Epidermal melanocyte (primary cell): Measurements from ENCODE around the gene PRMT7.

Experiments used
- DNase-seq: peaks from one replicate; pipeline ENCODE4 v3.0.0; 2011; ENCODE audit warnings: low spot score; ENCODE audit not compliant: insufficient read length

PRMT7 gene

DNA sequence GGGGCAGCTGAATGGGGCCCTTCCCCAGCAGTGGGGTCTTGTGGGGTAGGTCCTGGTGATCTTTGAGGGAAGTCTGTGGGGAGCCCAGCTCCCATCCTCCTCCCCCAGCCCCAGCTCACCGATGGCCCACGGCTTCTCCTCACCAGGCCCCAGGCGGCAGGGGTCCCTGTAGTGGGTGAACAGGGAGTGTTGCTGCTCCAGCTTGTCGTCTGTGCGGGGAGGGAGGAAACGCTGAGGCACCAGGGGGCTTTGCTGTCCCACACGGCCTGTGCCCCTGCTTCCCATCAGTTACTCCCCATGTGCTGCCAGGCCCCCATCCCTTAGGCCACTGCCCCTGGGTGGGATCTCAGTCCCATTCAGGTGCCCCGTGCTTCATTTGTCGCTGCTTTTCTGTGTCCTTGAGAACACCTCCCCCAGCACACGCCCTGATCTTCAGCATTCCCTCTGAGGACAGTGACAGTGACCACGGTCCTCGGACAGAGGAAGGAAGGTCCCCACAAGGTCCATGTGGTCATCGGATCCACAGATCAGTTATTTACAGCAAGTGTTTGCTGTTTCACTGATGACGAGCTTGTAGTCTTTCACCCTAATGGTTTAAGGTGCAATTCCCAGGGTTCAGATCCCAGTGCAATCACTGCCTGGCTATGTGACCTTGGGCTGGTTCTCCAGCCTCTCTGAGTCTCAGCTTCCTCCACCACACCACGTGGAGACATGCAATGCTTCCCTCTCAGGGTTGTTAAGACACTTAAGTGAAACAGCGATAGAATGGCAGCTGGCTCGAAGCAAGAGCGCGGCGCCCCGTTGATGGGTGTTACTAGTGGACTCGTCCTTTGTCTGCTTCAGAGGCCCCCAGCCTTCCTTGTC, 53.1 kb downstream of the PRMT7 start:
- no peak for DNase-seq

DNA sequence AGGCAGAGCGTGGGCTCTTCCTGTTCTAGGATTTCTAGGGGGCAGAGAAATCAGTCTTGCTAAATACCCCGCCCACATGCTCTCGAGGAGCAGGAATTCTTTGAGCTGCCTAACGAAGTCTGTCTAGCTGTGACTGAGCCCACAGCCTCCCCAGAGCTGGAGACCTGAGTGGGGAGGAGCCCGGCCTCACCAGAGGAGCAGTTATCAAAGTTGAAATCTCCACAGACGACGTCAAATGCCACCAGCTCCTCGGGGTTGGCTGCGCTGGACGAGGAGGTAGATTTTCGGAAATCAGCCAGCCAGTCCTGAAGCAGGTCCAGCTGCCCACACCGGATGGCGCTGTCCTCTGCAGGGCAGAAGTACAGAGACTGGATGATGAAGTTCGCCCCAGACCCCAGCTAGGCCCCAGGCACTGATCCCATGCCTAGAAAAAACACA, 53.8 kb downstream of the PRMT7 start:
- no peak for DNase-seq

DNA sequence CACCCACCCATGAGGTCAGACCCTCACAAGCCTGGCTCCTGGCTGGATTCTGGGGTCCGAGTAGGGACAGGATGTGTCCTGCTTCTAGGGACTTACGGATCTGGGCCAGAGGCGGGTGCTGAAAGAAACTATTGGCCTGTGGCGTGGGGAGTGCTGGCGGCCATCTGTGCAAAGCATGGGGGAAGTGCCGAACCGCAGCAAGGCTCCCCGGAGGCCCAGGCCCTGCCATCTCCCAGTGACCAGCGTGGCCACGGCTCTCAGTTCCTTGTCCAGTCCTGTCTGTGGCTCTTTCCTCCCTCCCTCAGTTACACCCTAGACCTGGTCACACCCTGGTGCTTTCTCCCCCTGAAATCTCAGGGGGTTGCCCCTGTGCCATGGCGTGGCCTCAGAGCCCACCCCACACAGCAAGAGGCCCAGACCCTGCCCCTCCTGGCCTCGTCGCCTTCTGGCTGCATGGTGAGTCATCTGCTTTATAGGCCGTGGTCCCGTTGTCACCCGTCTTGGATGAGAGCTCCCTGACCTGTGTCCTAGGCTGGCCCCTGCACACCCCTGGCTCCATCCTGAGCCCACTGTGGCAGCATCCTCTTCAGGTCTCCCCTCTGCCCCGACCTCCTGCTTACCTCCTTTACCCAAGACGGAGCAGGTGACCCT, 54.5 kb downstream of the PRMT7 start:
- DNase-seq: no peak

DNA sequence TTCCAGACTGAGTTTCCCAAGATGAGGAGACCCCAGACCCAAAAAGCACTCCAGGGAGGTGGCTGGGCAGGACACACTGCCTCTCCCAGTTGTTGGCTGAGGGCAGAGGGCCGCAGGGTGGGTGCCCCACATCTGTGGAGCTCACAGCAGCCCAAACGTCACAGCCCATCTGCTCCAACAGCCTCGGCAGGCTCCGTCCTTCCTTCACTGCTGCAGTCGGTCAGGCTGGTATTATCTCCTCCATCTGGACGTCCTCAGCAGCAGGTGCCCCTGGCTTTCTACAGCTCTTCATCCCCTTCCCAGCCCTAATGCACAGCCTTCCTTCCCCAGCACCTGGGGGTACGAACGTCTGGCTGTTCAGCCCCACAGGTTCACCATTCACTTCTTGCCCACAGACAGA, 55.2 kb downstream of the PRMT7 start:
- DNase-seq: no peak

DNA sequence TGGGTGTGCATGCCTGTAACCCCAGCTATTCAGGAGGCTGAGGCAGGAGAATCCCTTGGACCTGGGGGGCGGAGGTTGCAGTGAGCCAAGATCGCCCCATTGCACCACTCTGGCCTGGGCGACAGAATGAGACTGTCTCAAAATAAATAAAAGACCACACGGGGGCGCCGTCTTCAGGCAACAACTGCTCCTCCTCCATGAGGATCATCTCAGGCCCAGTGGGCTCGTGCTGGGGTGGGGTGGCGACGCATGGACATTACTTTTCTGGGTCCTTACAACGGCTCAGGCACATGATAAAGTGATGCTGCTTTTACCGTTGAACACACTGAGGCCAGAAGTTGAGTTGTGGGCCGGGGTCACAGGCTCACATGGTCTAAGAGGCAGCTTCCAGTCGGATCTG, 56.2 kb downstream of the PRMT7 start:
- DNase-seq: no peak

DNA sequence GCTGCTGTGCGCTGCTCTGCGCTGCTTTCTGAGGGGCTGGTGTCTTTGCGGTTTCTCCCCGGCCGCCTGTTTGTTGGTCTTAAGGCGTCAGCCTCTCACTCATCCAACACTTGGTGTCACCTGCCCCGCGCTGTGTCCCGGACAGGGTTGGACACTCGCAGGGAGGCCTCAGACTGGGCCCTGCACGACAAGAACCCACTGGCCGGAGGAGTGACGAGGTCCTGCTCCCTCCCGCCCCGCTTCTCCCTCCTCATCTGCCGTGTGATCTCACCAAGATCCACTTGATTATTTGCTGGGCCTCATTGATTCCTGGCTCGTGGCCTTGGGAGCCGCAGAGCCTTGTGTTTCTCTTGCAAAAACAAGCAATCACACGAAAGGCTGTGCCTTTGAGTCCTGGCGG, 56.6 kb downstream of the PRMT7 start:
- DNase-seq: no peak

DNA sequence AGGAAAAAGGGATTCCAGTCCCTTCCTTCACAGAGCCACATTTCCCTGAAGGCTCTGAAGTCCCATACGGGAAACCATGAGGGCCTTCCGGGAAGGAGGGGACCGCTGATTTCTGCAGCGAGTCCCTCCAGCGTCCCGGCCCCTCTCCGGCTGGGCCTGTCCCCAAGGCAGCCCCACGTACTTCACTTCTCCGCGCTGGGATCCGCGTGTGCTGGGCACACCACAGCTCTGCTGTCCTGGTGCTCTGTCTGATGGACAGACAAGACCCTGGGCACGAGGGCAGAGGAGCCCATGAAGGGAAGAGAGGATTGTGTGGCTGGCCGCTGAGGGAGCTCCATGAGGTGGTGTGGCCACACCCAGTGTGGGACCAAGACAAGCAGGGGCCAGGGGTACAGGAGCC, 57.1 kb downstream of the PRMT7 start:
- no peak for DNase-seq

DNA sequence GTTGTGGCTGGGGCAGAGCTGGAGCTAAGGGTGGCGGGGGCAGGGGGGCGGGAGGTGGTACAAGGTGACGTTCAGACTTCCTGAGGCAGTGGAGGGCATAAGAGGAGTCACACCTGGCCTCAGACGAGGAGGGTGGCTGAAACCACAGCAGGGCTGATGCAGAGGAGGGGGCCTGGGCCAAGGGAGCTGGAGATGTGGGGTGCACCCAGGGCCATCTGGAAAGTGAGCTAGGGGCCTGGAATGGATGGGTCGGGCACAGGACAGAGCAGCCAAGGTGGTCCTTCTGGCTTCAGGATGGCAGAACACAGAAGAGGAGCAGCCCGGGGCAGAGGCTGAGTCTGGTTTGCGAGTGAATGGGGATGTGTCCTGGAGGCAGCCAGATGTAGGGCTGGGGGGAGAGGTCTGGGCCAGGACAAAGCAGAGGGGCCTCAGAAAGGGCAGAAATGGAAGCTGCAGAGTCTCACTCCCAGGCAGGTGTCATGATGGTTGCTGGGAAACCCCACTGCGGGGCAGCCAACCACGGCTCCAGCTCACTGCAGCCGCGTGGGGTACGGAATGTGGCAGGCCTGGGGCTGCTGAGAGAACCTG, 57.6 kb downstream of the PRMT7 start:
- no peak for DNase-seq

DNA sequence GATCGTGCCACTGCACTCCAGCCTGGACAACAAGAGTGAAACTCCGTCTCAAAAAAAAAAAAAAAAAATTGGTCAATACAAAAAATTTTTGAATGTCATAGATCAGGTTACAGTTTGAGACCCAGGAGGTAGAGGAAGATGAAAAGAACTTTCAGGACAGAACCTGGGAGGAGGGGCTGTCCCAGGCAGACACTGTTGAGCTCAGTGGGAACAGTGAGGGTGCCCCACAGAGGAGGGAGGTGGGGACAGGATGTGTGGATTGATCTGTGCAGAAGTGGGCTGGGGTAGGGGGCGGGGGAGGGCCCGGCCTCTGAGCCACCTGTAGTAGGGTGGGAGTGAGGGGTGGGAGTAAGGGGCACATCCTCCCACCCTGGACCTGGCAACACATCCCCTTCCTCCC, 58.3 kb downstream of the PRMT7 start:
- DNase-seq: no peak

DNA sequence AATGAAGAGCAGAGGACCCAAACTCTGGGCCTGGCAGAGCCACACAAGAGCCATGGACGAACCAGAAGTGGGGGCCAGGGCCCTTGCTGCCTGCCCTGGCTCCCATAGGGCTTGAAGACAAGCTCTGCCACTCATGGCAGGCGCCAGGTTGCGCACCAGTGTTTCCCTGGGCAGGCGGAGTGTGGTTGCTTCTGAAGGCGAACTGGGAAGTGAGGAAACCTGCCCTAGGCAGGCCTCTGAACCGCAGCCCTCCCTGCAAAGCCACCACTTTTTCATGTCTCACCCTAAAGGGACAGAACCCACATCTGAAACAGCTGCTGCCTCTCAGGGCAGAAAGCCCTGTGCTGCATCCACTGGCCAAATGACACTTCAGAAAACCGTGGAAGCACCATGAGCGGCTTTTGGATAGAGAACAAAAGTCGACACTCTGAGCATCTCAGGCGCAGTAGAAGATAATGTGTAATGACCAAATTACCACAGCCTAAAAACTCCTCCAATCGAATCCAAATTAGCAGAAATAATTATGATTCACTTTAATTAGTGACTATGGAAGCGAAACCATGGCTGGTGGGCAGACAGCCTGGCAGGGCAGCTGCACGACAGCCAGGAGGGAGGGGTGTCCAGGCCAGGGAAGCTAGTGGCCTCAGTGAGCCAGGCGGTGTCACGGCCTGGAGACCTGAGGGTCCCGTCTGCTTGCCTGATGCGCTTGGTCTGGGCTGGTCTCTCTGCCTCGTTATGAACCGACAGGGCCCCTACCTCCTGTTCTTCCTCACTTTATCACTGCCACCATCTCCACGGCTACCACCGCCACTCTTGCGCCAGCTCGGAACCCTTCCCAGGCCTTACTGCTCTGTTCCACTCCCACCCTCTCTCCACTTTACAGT, 59.1 kb downstream of the PRMT7 start:
- DNase-seq: no peak

DNA sequence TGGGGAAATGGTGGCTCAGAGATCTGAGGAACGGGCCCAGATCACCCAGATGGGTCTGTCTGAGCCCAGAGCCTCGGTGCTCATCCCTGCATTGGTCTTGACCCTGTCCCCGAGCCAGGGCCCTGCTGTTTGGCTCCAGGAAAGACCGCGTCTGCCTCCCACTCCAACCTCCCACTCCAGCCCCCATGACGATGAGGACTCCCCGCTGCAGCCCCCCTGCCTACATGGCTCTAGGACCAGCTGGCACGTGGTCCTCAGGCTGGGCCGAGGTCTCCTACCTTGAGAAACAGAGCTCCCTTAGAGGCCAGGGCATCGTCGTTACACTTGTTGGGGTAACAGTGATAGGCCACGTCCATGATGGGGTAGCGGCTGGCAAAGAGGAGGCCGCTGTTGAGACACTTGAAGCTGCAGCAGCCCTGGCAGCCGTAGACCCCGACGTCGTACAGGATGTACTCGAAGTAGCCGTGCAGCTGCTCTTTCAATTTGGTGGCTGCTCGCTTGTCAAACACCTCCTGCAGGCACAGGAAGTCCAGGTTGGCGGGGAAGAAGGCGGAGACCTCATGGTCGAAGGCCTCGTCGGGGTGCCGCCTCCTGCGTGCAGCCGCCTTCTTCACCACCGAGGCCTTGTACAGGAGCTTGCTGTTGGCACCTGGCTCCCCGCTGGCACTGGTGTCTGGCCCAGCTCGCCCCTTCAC, 59.9 kb downstream of the PRMT7 start:
- DNase-seq: no peak

DNA sequence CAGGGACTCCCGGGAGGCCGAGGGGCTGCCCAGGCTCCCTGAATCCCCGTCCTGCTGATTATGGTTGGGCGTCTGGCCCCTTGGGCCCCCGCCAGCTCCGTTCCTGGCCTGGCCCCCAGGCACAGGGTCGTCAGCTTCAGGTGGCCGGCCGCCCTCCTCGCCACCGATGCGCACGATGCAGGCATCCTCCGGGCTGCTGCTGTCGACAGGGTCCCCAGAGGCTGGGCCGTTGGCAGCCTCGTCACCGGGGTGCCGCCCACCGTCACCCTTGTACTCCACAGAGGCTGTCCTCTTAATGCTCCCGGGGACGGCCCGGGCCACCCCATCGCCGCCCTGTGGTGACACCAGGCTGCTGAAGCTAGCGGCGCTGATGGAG, 60.4 kb downstream of the PRMT7 start:
- no peak for DNase-seq

DNA sequence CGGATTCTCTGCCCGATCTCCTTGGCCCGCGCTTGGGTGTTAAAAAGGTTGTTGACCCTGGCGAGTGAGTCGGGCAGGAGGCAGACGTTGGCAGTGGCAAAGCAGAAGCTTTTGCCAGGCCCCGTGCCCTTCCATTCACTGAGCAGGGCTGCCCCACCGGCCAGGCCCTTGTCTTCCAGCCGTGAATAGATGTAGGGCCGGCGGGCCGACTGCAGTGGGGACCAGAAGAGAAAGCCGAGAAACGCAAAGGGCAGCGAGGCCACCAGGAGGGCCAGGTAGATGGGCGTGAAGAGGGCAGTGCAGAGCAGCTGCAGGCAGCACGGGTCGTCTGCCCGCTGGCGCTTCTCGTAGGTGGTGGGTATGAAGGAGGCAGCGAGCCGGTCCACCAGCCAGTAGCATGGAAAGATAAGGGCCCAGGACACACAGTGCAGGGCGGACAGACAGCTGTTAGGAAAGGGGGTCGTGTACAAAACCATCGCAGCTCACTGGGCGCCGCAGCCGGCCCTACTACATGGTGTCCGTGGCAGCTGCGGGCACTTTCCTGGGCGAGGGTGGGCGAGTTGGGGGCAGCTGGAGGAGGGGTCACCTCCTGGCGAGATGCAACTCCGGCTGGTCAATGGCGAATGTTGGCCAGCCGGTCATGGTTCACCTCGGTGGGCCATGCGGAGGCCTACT, 61.0 kb downstream of the PRMT7 start:
- no peak for DNase-seq

DNA sequence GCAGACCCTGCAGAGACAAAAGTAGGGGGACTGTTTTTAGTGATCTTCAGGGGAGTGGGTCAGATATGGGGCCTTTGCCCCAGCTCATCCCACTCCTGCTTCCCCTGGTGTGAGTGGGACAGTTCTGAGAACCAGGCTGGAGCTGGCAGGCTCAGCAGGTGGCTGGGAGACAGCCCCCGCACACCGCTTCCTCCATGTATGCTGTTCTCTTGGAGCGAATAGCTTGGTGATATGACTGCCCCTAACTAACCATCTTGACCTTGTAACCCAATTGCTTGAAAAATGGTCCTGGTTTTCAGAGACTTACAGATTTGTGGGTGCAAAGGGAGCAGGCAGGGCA, 61.5 kb downstream of the PRMT7 start:
- DNase-seq: no peak

DNA sequence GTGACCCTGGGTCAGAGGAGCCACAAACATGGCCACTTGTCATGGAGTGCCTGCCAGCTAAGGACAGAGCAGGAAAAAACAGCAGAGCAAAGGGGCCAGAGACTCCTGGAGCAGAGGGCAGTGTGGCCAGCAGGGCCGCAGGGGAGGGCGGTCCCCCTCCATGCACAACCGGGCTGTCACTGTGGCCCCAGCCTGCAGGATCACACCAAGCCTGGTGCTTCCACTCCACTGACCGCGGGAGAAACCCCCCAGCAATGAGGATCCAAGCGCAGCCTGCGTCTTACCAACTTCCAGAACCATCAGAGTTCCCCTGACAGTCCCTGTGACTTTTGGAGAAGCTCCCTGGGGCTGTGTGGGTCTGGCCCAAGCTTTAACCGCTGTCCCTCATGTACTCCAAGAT, 62.0 kb downstream of the PRMT7 start:
- no peak for DNase-seq

DNA sequence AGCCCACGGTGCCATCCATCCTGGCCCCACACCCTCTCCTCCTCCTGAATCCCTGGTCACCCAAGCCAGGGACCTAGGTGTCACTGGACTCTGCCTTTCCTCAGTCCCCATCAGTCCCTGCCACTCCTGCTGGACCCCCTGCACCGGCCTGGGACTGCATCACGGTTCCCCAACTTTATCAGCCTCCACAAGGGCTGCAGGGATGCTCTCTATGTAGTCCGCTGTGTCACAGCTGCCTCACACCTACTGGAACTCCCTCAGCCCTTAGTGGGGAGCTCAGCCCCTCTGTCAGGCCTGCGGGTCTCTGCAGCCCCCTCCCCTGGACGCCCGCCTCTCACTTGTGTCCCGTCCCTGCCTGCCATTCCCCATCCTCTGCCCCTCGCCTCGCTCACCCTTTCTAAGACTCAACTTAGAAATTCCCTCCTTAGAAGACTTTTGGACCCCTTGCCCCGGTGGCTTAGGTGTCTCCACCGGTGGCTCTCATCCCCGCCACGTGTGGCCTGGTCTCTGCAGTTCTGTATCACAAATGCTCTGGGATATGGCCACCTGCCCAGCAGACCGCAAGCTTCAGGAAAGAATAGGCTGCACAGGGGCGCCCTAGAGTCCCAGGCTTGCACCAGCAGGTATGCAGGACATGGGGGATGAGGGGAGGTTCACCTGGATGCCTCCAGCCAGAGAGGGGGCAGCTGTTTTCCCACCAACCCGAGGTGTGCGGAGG, 62.9 kb downstream of the PRMT7 start:
- no peak for DNase-seq

DNA sequence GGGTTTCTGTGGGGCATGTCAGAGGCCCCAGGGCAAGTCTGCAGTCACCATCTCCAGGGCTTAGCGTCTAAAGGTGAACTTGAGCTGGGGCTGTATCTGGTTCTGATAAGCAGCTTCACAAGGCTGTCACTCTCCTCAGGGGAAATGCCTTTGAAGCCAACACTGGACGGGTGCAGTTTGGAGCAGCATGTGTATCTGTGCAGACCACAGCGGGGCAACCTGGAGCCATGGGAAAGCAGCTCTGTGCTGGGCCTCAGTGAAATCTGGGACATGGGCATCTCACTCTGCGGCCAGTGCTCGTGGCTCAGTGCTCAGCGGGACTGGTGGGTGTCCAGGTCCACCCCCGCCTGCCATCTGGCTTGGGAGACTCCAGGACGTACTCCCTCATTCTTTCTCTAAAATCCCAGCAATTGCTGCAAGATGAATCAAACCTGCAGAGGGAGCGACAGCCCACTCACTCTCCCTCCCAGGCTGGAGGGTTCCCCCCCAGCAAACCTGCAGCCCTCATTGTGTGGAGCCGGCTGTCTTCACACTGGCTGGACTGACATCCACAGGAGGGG, 63.5 kb downstream of the PRMT7 start:
- DNase-seq: no peak

DNA sequence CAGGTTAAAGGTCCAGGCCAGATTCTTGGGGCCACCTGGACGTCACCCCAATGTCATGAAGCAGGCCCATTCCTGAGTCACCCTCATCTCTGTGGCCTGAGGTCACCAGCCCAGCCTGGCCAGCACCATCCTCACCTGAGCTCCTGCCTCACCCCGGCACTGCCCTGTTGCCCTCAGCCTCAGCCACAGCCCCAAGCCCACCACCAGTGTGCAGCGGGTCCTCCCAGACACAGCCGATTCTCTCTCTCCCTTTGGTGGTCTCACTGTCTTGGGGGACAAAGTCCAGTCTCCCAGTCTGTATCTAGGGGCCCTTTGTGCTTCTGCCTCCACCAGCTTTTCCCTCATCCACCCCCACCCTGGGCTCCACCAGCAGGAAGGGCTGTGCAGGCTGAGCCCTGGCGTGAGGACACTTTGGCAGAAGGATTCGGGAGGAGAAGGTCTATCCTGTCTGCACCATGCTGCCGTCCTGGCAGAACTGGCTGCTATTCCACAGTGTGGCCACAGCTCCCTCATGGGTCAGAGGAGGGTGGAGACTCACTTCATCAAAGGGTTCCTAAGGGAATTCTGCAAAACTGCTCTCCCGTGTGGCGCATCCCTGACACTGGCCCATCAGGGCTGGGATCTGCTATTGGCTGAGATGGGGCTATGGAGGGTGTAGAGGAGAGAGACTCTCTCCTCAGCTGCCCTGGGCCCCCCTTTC, 64.3 kb downstream of the PRMT7 start:
- no peak for DNase-seq
